Measurements from ENCODE around the gene RNASEH2A.

The RNASEH2A gene

GRCh38 chr19:12806242-12807081, at the start of gene RNASEH2A:
TSS of gene RNASEH2A (plus strand) at chr19:12806584. CDS start at chr19:12806674, 90 bp downstream.
- Histone ChIP-seq H3K27me3 (ENCODE audit: low read depth, low read length) (no peaks in the 10 kb centered on the region), H2AFZ (ENCODE audit: low read depth, low read length) (peak within 1 kb of the TSS; percentile 95), H3K79me2 (ENCODE audit: low read length) (peaks cover 12% of the 10 kb centered on the region), H3K36me3 (replicated peaks; ENCODE audit: low read depth, low read length) (peaks cover 17% of the 10 kb centered on the region), H3K9ac (ENCODE audit: low read length) (peak within 1 kb of the TSS; percentile 82), H4K20me1 (ENCODE audit: insufficient read depth, low read length) (no peaks in the 10 kb centered on the region), H3K4me3 (ENCODE audit: low read length) (peak within 1 kb of the TSS; percentile 87), H3K9me3 (ENCODE audit: insufficient read depth, low read length) (no peaks in the 10 kb centered on the region), H3K4me2 (ENCODE audit: low read length) (peak within 1 kb of the TSS; percentile 95), H3K4me1 (ENCODE audit: low read length) (peaks cover 16% of the 10 kb centered on the region), H3K27ac (ENCODE audit: low read length) (peak within 1 kb of the TSS; percentile 41)
- no peak for TF ChIP-seq EZH2phosphoT487 (IDR thresholded peaks at IDR 0.05; ENCODE audit: low read depth)
- no peak for TF ChIP-seq CTCF (IDR thresholded peaks at IDR 0.05; ENCODE audit: low read depth, low read length)

GRCh38 chr19:12757544-12758274, 48.7 kb upstream of the RNASEH2A start:
- H3K79me2 ChIP-seq (ENCODE audit: low read length), result no peaks in the 10 kb centered on the region
- no peaks in the 10 kb centered on the region for H3K4me1 ChIP-seq (ENCODE audit: low read length)
- no peaks in the 10 kb centered on the region for H3K9me3 ChIP-seq (ENCODE audit: insufficient read depth, low read length)
- H3K9ac ChIP-seq (ENCODE audit: low read length), result no peak overlapping the region
- no peak for TF ChIP-seq CTCF (IDR thresholded peaks at IDR 0.05; ENCODE audit: low read depth, low read length)
- TF ChIP-seq EZH2phosphoT487 (IDR thresholded peaks at IDR 0.05; ENCODE audit: low read depth), result no peak
- H3K4me3 ChIP-seq (ENCODE audit: low read length), result no peak overlapping the region
- no peak overlapping the region for H2AFZ ChIP-seq (ENCODE audit: low read depth, low read length)
- no peak overlapping the region for H3K27ac ChIP-seq (ENCODE audit: low read length)
- no peak overlapping the region for H3K4me2 ChIP-seq (ENCODE audit: low read length)
- H4K20me1 ChIP-seq (ENCODE audit: insufficient read depth, low read length), result no peaks in the 10 kb centered on the region
- 0 out of 2 replicates have a peak, but pooled peaks cover 5% of the 10 kb centered on the region for H3K27me3 ChIP-seq (ENCODE audit: low read depth, low read length)
- no peaks in the 10 kb centered on the region for H3K36me3 ChIP-seq (replicated peaks; ENCODE audit: low read depth, low read length)

- H3K4me1 ChIP-seq (ENCODE audit: low read length), result no peaks in the 10 kb centered on the region
- no peaks in the 10 kb centered on the region for H3K79me2 ChIP-seq (ENCODE audit: low read length)
- H4K20me1 ChIP-seq (ENCODE audit: insufficient read depth, low read length), result no peaks in the 10 kb centered on the region
- H3K4me3 ChIP-seq (ENCODE audit: low read length), result no peak overlapping the region
- H2AFZ ChIP-seq (ENCODE audit: low read depth, low read length), result no peak overlapping the region
- no peak overlapping the region for H3K27ac ChIP-seq (ENCODE audit: low read length)
- H3K27me3 ChIP-seq (ENCODE audit: low read depth, low read length), result no peaks in the 10 kb centered on the region
- no peak overlapping the region for H3K9ac ChIP-seq (ENCODE audit: low read length)
- no peaks in the 10 kb centered on the region for H3K9me3 ChIP-seq (ENCODE audit: insufficient read depth, low read length)
- peaks cover 7% of the 10 kb centered on the region for H3K36me3 ChIP-seq (replicated peaks; ENCODE audit: low read depth, low read length)
- no peak overlapping the region for H3K4me2 ChIP-seq (ENCODE audit: low read length)
- TF ChIP-seq CTCF (IDR thresholded peaks at IDR 0.05; ENCODE audit: low read depth, low read length) (no peak), EZH2phosphoT487 (IDR thresholded peaks at IDR 0.05; ENCODE audit: low read depth) (no peak)
Measured at GRCh38 chr19:12759686-12760085, 46.7 kb upstream of the RNASEH2A start.

GRCh38 chr19:12763100-12763499, 43.3 kb upstream of the RNASEH2A start:
- Histone ChIP-seq H3K9ac (ENCODE audit: low read length) (no peak overlapping the region), H3K27ac (ENCODE audit: low read length) (no peak overlapping the region), H4K20me1 (ENCODE audit: insufficient read depth, low read length) (no peaks in the 10 kb centered on the region), H3K4me3 (ENCODE audit: low read length) (no peak overlapping the region), H2AFZ (ENCODE audit: low read depth, low read length) (no peak overlapping the region), H3K4me1 (ENCODE audit: low read length) (peaks cover 3% of the 10 kb centered on the region; the same call in 1 of the 2 replicates), H3K79me2 (ENCODE audit: low read length) (no peaks in the 10 kb centered on the region), H3K36me3 (replicated peaks; ENCODE audit: low read depth, low read length) (peaks cover 7% of the 10 kb centered on the region), H3K27me3 (ENCODE audit: low read depth, low read length) (no peaks in the 10 kb centered on the region), H3K9me3 (ENCODE audit: insufficient read depth, low read length) (no peaks in the 10 kb centered on the region), H3K4me2 (ENCODE audit: low read length) (no peak overlapping the region)
- TF ChIP-seq CTCF (IDR thresholded peaks at IDR 0.05; ENCODE audit: low read depth, low read length), result no peak
- no peak for TF ChIP-seq EZH2phosphoT487 (IDR thresholded peaks at IDR 0.05; ENCODE audit: low read depth)

Measured in OCI-LY3 (cell line).